MV-4-11 (cell line): ENCODE data around the gene UBR4.
"Not testable (repeated sequence)": the region's sequence is repeated elsewhere in the genome, so short reads cannot be mapped to it uniquely, and the experiment has no call there.

Source experiments
- DNase-seq: peaks from one replicate; lab custom pipeline; 2025; lab: John Stamatoyannopoulos, UW

Gene UBR4

GRCh38 chr1:19209990-19210771, at the start of gene UBR4:
TSS of gene UBR4 (minus strand) at chr1:19210266. CDS start at chr1:19210248, 18 bp downstream.
- peak; percentile 91 for DNase-seq

- DNase-seq = no peak
These were observed 48.3 kb upstream of the UBR4 start for GRCh38 chr1:19258353-19258752.

DNA sequence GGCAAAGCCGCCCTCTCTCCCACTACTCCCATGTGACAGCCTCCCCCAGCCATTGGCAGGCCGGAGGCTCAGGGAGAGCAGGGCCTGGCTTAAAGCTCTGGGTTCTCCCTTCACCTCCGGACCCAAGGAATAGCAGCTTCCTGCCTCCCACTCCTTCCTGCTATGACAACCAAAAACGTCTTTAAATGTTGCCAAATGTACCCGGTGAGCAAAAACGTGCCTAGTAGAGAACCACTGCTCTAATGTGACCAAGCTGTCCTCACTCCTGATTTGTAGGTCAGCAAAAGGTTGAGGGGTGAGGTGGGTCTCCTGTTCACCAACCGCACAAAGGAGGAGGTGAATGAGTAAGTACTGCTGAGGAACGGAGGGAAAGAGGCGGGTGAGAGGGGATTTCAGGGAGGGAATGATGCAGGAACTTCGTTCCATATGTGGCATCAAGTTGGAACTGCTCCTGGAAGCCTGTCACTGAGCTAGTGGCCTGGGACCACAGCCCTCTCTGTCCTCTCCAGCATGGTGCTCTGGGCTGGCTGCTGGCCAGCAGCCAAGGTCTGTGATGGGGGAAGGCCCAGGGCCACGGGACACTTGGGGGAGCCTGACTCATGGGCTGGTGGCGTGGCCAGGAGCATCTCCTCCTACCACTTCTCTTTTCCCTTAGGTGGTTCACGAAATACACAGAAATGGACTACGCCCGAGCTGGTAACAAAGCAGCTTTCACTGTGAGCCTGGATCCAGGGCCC, 47.3 kb upstream of the UBR4 start:
- peak; percentile 52 for DNase-seq

- DNase-seq = not testable (repeated sequence)
These were observed 46.2 kb upstream of the UBR4 start for GRCh38 chr1:19256301-19256700.

GRCh38 chr1:19255288-19255687, 45.2 kb upstream of the UBR4 start:
- DNase-seq = no peak

GRCh38 chr1:19254416-19254815, 44.4 kb upstream of the UBR4 start:
- no peak for DNase-seq

GRCh38 chr1:19251305-19252196, 41.5 kb upstream of the UBR4 start, which contains the start of the genes EMC1 and MRTO4:
TSS of gene EMC1 (minus strand) at chr1:19251524. CDS start at chr1:19251509, 15 bp downstream.
TSS of gene MRTO4 (plus strand) at chr1:19251805. CDS start at chr1:19251836, 31 bp downstream.
- DNase-seq = peak; percentile 75

DNA sequence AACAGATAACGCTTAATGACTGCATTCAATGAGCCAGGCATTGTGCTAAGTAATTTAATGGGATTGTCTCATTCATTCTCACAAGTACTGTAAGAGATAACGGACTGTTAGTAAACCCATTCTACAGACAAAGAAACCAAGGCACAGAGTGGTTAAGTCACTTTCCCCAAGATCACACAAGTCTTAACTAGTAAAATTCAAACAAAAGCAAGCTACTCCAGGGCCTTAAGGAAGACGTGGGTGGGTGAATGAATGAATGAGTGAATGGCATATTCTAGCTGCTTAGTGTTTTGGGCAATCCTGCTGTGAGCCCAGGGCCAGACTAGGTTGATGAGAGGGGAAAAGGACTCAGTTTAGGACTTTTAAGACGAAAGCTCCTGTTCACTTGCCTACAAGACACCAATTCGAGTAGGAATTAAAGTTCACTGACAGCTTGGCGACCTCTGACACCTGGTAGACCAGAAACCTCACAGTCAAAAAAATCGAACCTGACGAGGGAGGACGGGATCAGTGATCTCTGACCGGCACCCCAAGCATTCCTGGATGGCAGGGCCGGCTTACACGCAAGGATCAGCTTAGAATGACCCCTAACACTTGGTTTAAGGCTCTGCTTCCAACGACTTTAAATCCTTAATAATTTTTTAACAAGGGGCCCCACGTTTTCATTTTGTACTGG, 40.7 kb upstream of the UBR4 start:
- no peak for DNase-seq

- DNase-seq = peak; percentile 84
These were observed 30.8 kb upstream of the UBR4 start for GRCh38 chr1:19240673-19241538.

- peak; percentile 8 for DNase-seq
These were observed 29.8 kb upstream of the UBR4 start for GRCh38 chr1:19239876-19240275.

DNA sequence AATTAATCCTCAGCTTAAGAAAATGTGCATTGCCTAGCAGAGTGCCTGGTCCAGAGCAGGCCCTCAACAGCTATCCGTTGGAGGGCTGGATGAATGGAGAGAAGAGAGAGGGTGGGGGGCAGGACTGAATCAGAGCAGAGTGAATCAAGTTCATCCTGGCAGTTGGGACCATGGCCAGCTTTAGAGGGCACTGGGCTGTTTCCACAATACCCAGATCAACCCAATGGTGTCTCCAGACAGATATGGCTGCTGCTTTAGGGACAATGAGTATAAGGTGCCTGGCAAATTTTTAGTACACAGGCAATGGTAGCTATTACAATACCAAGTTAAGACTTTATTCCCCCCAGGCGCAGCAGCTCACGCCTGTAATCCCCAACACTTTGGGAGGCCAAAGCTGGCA, 24.2 kb upstream of the UBR4 start:
- DNase-seq = no peak

GRCh38 chr1:19232524-19232846, 22.4 kb upstream of the UBR4 start:
- no peak for DNase-seq

DNA sequence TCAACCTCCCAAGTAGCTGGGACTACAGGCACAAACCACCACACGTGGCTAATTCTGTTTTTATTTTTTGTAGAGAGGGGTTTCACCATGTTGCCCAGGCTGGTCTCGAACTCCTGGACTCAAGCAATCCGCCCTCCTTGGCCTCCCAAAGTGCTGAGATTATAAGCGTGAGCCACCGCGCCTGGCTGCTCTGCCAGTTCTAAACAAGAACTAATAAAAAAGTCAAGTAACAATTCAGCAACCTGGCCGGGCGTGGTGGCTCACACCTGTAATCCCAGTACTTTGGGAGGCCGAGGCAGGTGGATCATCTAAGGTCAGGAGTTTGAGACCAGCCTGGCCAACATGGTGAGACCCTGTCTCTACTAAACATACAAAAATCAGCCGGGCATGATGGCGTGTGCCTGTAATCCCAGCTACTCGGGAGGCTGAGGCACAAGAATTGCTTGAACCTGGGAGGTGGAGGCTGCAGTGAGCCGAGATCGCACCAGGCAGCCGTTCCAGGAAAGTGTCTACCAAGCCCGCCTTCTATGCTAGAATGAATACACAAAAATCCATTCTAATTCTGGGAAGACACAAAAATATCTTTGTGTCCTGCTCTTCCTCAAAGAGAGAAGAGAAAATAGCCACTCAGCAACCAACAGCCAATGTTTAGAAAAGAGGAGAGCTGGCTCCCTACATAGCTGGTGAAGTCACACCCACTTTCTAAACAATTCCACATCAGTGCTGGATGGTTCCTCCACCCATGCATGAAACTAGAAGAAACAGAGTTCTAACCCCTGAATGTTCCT, 21.9 kb upstream of the UBR4 start:
- not testable (repeated sequence) for DNase-seq

DNA sequence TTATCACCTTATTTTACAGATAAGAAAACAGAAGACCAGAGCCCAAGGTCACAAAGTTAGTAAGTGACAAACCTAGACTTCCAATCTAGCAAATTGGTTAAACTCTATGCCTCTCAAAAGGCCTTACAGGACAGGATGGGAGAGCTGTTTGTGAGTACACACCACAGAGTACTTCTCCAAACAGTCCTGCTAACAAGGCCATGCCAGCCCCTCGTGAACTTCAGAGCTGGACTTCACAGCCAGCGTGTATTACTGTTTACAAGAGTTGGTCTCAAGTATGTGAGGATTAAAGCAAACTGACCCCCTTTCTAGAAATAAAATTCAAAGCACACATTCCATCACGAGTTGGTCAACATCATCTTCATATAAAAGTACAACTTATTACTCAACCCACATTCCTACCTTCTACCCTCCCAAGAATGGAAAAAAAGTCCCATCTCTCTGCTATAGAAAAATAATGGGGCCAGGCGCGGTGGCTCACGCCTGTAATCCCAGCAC, 19.8 kb upstream of the UBR4 start:
- DNase-seq = no peak

DNA sequence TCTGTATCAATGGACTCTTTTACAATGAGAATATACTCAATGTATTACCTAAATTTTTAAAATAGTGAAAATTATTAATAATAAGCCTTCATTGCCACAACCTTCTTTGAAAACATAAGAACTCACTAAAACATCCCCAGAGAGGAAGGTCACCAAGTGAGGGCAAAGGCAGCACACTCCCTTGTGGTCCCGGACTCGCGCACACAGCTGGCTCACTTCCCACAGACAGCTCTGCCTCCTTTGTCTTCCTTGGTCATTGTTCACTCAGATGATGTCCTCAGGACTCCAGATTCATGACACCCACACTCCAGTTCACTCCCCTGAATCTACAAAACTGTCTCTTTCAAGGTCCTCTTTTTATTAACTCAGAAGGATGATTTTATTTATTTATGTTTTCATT, 19.2 kb upstream of the UBR4 start:
- DNase-seq = no peak

DNA sequence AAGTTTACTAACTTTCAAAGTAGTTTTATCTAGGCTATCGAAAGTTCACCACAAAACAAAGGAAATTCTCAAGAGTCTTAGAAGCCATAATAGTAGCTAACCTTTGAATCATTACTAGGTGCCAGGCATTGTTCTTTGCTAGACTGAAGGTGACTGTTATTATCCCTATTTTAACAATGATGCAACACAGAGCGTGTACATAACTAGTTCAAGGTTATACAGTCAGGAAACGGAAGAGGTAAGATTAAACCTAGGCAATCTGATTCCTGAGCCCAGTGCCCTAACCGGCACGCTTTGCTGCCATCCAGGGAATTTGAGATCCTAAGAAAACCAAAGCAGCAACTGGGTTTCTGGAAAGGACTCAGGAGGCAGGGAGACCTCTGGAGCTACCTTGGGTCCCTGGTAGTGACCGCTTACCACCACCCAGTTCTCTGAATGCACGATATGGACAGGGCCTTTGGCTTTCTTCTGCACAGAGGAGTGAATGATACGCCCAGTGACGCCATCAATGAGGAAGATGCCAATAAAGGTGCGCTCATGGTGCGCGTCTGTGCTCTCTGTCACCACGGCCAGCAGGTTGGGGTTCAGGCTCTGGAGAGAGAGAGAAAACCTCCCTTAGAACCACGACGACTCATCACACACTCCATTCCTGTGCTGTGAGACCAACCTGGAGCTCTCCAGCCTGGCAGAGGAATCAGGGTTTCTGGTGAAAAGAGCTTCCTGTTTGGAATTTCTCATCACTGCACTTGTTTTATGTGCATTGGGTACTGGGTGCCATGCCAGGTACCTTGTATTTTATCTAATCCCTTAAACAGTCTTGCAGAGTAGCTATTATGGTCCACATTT, 13.1 kb upstream of the UBR4 start:
- no peak for DNase-seq

DNA sequence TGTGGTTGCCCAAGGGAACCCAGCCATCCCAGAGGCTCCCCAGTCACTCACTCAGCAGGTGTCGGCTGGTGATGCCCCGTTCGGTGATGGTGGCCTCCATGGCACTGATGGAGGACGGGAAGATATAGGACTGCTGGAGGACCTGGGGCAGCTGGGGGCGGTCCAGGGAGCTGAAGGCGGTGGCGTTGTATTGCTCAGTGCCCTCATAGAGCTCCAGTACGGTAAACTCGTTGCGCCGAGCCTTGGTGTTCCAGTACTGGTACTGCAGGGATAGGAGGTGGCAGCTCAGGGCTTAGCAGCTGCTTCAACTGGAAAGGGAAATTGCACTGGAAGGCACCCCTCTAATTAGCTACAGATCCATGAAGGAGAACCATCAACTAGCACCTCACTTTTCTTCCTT, 12.5 kb upstream of the UBR4 start:
- DNase-seq = no peak

DNA sequence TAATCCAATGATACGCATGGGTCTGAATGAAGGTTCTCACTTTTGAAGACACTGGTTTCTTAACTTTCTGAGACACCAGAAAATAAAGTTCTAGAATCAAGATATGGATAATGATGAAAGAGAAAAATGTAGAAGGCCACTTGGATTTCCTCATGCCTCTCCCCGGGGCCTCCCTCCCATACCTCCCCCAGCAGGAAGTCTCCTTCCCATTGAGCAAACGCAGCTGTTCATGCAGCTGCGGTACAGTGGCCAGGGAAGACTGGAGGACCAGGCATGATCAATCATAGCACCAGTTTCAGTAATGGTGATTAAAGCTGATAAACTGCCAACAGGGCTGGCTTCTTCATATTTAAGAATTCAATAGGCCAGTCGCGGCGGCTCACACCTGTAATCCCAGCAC, 10.9 kb upstream of the UBR4 start:
- peak; percentile 21 for DNase-seq
